ENCODE measurements around the gene FAM83B.
"Not testable (repeated sequence)": the region's sequence is repeated elsewhere in the genome, so short reads cannot be mapped to it uniquely, and the experiment has no call there.

Gene FAM83B, protein sequence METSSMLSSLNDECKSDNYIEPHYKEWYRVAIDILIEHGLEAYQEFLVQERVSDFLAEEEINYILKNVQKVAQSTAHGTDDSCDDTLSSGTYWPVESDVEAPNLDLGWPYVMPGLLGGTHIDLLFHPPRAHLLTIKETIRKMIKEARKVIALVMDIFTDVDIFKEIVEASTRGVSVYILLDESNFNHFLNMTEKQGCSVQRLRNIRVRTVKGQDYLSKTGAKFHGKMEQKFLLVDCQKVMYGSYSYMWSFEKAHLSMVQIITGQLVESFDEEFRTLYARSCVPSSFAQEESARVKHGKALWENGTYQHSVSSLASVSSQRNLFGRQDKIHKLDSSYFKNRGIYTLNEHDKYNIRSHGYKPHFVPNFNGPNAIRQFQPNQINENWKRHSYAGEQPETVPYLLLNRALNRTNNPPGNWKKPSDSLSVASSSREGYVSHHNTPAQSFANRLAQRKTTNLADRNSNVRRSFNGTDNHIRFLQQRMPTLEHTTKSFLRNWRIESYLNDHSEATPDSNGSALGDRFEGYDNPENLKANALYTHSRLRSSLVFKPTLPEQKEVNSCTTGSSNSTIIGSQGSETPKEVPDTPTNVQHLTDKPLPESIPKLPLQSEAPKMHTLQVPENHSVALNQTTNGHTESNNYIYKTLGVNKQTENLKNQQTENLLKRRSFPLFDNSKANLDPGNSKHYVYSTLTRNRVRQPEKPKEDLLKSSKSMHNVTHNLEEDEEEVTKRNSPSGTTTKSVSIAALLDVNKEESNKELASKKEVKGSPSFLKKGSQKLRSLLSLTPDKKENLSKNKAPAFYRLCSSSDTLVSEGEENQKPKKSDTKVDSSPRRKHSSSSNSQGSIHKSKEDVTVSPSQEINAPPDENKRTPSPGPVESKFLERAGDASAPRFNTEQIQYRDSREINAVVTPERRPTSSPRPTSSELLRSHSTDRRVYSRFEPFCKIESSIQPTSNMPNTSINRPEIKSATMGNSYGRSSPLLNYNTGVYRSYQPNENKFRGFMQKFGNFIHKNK

DNA sequence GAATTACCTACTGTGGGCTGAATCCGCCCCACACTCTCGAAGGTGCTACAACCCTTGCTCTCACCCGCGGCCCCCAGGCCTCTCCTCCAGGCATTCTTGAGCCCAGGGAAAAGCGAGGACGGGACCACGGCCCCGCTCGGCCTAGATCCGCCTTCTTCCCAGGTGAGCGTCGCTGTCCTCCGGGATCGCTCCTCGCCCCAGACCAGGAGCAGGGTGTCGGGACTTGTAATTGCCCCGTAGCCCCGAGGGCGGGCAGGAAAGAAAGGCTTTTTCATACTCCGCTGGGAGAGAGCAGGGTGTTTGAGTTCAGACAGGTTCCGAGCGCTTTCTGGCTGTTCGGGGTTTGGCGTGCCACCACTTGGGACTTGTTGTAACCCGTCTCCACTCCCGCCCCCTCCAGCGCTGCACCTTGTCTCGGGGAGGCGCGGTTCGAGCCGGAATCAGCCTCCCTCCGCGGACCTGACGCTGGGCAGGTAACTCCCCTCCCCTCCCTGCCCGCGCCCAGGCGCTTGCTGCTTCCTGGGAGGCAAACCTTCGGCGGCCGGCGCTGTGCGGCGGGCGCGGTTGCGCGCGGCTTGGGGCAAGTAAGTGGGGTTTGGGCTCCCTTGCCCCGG is at the start of gene FAM83B:
TSS of gene FAM83B (plus strand) at position 529 of the 614 bp plus-strand sequence. CDS start 23,476 bp downstream, outside the sequence.
- DNase-seq (ENCODE audit: low spot score) = no peak

DNA sequence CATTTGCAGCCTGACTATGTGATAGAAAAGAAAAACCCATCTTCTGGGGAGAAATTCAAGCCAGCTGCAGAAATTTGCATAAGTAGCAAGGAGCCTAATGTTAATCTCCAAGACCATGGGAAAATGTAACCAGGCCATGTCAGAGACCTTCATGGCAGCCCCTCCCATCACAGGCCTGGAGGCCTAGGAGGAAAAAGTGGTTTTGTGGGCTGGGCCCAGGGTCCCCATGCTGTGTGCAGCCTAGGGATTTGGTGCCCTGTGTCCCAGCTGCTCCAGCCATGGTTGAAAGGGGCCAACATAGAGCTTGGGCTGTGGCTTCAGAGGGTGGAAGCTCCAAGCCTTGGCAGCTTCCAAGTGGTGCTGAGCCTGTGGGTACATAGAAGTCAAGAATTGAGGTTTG is 49.7 kb upstream of the FAM83B start:
- DNase-seq (ENCODE audit: low spot score) = not testable (repeated sequence)

DNA sequence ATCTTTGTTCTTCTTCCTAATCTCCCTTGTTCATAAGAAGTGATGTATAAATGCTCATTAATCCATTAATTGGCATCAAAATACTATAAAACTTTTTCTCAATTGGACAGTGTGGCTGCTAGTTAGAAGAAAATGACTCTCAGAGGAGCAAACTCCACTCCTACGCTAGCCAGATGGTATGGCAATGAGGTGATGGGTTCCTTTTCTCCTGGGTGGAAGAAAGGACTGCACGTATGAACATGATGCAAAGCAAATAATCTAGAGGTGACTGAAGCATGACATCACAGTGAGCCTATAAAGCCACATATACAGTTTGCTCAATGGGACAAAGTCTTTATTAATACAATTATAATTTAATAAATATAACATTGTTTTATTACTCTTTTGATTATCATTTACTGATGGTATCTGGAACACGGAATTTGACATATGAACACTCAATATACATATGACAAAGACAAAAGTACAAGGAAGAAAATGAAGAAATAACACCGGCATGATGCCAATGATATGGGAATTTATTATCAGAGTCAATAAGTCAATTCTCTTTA is 46.4 kb upstream of the FAM83B start:
- DNase-seq (ENCODE audit: low spot score) = no peak

DNA sequence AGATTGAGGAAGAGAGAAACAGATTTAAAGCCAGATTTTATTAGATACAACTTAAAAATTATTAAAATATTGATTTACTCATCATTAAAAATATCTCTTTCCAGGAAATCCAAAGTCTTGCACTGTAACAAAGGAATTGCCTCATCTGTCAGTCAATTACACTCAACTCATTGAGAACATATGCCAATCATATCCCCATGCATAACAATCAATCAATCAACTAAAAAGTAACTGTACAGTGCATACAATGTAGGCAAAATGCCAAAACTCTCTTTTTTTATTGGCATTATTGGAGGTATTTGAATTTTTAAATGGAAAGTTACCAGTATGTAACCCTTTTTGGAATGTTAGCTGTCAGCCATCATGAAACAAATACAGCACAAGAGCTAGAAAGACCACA is 45.3 kb upstream of the FAM83B start:
- DNase-seq (ENCODE audit: low spot score) = no peak

DNA sequence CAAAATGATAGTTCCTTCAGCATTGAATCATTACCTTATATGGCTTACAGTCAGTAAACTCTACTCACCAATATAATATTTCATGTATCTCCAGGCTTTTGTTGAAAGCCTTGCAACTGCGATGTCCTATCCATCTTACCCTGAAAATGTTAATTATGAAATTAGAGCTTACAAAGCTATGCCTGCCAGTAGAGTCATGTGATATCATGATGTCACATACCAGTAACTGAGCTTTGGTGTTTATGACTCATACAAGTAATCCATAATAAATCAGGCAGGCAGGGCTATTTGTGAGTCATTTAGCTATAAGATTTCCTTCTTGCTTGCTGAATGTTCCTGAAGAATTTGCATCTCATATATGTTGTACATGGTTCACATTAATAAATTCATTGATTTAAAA is 44.9 kb upstream of the FAM83B start:
- DNase-seq (ENCODE audit: low spot score) = no peak

DNA sequence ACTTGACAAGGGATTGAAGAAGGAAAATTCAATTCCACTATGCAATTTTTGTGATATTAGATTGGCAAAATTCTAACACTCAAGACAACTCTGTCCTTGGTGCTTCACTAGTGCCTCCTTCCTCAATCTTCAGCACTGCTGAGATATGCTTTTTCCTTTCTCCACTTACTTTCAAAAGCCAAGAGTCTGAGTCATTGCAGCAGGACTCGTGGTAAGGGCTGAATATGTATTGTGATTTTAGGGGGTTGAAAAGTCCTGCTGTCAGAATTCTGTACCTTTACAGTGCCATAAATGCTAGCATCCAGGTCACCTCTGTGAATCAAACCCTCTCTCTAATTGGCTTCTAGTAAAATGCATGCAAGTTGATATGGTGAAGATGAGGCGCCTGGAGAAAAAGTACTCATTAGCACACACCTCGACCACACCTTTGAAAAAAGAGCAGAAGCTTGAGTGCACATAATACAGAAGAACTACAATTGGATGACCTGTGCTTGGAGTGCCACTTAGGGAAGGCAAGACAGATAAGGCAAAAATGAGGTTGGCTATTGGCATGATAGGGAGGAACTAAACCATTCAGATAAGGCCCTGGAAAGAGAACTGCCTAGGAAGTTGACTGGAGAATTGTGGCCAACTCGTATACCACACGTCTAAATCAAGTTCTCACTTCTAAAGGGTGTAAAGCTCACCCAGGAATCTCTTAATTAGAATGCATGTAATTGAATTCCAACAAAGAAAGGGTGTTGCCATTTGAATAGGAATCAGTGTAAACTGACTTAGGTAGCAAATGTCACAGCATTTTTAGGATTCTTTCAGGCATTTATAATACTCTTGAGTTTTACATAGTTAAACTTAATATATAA is 43.6 kb upstream of the FAM83B start:
- DNase-seq (ENCODE audit: low spot score) = no peak

DNA sequence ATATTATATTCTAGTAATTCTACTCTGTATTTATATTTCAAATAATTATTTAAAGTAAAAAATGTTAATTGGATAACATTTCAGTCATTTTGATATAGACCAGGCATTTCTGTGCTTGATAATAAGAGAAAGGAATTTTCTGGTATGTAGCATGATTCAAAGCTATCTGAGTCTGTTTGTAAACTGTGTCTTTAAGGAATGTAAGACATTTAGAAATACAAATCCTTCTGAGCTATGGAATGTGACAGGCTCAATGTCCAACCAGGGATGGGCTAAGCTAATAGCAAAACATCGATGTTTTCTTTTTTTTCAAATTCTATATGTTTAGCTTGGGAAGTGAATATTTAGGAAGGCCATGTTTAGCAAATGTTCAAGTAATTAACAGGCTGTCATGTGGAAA is 41.5 kb upstream of the FAM83B start:
- no peak for DNase-seq (ENCODE audit: low spot score)

DNA sequence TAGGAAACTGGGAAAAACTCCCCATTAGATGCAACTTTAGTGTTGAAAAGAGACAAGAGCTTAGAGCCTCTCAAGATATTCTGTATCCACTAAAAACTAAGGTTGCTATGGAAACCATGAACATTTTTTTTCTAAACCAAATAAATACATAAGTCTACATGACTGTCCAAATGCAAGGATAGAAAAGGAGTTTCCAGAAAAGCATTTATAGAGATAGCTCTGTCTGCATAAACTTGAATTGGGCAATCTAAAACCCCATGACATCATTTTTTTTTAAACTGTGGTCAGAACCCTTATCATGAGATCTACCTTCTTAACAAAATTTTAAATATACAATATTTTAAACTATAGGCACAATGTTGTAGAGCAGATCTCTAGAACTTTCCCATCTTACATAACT is 36.4 kb upstream of the FAM83B start:
- DNase-seq (ENCODE audit: low spot score) = no peak

DNA sequence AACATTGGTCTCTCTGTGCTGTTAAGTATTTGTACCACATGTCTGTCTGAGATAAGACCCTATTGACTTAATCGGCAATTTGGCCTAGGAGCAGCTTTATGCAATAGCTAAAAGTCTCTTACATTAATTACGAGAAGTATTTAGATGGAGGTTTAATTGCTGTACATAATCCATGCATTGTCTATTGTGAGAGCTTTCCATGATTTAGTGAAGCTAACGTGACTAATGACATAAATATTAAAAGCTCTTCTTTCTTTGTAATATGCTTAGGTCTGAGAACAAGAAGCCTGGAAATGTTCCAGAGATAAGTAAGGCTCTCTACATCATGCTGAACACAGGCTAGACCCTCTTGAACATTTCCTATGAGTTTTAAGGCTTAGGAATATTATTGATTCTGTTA is 32.7 kb upstream of the FAM83B start:
- no peak for DNase-seq (ENCODE audit: low spot score)

DNA sequence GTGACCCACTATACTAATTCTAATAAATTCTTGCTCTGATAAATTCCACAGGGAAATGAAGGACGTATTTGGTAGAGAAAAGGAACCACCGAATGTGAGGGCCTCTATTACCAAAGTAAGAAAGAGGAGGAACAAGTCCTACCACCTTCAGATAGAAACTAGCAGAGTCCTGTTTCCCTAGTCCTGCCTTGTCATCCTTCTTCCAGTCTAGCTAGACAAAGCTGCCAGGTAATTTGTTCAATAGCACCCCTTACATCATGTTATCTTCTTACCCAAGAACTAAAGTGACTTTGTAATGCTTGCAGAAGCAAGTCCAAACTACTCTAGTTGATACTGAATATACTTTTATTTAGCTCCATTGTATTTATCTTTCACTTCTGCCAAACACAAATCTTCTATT is 29.3 kb upstream of the FAM83B start:
- no peak for DNase-seq (ENCODE audit: low spot score)

DNA sequence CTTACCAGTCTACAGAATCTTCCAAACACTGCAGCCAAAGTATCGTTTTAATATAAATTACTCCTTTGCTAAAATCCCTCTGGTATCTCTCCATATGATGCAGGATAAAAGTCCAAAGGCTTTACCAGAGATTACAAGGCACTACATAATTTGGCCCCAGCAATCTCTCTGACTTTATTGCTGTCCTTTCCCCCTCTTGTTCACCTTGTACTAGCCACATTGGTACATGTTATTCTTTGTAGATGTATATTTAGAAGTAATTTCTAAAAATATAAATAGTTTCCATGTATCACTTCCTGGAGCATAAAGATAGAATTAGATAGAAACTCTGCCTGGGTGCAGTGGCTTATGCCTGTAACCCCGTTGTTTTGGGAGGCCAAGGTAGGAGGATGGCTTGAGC is 28.7 kb upstream of the FAM83B start:
- no peak for DNase-seq (ENCODE audit: low spot score)

DNA sequence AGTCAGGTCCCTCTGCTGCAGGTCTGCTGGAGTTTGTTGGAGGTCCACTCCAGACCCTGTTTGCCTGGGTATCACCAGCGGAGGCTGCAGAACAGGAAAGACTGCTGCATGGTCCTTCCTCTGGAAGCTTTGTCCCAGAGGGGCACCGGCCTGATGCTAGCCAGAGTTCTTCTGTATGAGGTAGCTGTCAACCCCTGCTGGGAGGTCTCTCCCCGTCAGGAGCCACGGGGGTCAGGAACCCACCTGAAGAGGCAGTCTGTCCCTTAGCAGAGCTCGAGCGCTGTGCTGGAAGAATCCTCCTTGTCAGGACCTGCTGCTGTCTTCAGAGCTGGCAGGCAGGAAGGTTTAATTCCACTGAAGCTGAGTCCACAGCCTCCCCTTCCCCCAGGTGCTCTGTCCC is 22.3 kb upstream of the FAM83B start:
- not testable (repeated sequence) for DNase-seq (ENCODE audit: low spot score)

DNA sequence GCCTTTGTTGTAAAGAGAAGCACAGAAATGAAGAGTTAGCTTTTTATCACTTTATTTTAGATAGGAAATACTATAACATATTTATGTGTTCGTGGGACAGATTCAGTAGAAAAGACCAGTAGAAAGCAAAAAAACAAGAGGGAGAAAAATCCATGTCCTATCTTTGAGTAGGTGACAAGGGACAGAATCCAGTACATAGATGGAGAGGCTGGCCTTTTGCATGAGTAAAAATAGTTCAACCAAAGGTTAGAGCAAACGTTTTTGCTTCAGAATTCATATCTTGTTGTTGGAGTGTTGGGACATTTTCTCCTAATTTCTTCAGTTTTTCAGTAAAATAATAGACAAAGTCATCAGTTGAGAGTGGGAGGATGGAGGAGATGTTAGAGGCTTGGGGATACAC is 19.6 kb upstream of the FAM83B start:
- no peak for DNase-seq (ENCODE audit: low spot score)

DNA sequence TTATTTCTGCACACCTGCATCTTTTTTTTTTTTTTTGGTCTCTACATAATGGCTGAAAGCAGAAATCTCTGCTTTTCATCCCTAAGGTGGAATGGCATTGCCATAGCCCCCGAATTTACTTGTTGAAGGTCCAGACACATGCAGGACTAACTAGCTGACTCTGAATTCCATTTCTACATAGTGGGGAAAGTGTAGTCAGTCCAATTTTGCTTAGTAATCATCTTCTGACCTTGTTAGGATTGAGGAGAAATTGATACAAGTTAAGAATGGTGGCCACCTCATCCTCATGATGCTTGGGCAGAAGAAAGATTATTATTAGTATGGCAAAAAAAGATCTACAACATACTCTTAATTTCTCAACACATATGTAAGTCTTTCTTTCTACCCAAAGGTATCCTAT is 16.4 kb upstream of the FAM83B start:
- no peak for DNase-seq (ENCODE audit: low spot score)

DNA sequence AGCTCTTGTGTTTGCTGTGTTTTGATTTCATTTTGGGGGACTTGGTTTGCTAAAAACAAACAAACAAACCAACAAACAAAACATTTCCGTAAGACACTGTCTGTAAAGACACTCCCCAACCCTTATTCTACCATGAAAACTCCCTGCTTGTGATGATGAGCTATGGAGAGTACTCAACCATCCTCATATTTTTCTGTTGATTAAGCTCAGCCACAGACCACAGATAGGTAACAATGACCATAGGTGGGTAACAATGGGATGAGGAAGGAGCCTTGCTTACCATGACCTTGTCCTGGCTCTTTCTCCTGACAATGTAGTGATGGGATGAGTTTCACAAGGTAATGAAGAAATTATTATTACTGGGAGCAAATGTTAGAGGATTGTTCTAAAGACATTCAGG is 11.4 kb upstream of the FAM83B start:
- DNase-seq (ENCODE audit: low spot score) = no peak

DNA sequence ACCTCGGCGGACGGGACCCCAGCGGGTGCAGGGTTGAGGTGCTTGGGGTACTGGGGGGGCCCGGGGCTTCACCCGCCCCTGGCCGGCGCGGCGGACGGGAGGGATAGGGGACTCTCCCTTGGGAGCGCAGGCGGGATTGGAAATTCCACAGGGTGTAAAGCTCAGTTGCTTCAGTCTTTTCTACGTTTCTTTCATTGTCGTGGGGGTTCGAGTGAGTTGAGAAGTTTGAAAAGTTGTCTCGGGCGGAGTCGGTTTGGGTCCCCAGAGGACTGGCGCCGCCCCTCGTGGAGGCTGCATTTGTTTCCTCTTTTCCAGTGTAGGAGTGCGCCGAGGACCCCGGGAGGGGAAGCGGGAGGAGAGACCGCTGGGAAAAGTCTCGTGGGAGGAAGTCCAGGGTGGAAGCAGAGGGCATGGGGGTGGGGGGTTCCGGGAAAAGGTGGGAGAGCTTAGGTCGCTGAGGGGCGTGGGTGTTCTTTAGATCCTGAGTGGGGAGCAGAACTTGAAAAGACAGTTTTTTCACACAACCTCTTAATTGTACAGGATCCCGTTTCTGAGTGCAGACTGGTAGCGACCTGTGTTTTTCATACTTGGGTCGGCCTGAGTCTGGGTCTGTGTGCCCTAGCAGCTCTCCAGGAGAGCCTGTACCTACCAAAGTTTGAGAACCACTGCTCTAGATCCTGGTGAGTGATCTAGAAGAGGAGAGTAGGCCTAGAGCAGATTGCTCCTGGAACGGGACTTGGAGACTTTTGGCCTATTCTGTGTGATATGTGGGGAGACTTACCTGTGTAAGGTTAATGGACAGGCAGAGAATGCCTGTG is 495 bp downstream of the FAM83B start:
- no peak for DNase-seq (ENCODE audit: low spot score)

DNA sequence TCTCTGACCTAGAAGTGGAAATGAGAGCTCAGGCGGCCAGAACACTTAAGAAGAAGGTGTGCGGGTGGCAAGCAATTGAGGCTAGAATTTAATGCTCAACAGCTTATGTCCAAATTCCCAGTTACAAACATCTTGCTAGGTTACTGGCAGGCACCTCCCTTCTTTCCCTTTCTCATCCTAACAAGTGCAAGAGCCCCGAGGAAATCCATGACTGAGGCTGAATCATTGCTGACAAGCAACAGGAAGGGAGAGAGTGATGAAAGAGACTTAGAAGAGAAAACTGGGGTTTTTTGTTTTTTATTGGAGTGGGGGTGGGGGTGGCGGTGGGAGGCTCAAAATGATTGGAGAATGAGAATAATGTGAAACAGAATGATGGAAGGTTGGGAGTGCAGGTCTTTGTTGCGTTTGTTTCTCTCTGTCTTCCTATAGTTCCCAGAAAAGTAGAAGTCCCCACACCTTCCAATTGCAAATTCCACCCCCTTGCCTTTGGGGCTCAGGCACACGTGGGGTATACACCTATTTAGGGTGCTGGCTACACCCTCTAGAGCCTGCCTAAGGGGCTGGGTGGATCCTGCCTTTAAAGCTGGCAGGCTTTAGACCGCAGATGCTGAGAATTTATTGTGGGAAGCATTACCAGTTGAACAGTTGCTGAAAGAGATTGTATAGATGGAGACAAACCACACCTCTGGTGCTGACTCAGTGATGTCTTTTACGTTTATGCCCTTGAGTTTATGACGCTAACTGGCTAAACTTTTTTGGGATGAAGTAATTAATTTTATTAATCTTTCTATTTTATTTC is 1.4 kb downstream of the FAM83B start:
- no peak for DNase-seq (ENCODE audit: low spot score)

DNA sequence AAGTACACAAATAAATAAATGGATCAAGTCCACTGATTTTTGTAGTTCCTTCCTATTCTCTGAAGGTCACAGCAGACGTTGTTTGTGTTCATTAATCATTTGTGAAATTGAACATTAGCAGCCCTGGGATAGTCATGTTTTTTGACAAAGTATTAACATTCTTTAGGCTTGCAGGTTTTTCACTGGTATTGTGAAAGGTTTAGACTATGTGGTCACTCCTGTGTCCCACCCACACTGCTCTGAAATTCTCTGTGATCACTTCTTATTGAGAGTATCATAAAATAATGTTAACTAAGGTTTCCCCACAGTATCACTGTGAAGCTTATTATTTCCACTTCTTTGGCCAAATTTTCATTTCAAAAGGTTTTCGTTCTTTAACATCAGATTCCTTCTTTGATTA is 3.5 kb downstream of the FAM83B start:
- no peak for DNase-seq (ENCODE audit: low spot score)

DNA sequence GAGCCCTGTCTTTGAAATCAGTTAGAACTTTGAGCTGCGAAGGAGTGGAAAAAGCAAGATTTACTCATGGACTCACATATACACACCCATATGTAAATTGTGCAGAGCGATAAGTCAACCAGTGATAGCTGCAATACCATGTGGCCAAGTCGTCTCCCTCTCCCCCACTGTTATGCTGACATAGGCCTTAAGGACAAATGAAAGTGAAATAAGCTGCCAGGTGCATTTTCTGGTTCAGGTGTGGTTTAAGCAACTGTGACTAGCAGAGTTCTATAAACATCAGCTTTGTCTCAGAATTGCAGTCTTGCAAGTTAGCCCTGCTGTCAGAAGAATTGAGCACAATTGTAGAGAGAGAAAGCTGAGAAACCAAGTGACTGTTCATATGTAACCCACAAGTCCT is 9.6 kb downstream of the FAM83B start:
- no peak for DNase-seq (ENCODE audit: low spot score)

DNA sequence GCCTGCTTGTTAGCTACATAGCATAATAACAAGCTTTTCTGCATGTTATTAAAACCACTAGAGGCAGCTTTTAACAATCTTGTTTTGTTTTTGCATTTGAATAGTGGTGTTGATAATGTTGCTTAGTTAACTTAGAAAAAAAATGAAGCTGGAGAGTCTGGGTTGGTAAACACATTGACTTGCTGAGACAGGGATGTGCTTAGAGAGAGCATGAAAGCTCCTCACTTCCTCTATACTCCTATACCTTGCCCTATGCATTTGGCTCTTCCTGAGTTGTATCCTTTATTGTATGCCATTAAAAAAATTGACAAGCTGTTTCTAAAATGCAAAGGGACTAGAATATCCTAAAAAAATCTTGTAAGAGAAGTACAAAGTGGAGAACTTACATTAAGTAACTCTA is 13.6 kb downstream of the FAM83B start:
- DNase-seq (ENCODE audit: low spot score) = no peak

Data from CD4-positive, alpha-beta T cell treated with Interleukin-2 at 100 ng/mL for 4 hours (primary cell).